Measurements from ENCODE around the gene RBM44. TPM values are rescaled to one million over a fixed set of nuclear protein-coding genes. Genes with fewer than 3 reads are reported as not detected.

Gene RBM44
- total RNA-seq, 1 experiment from 2014 or later = 1.0 TPM

- no peaks in the 10 kb centered on the region for H3K9me3 Mint-ChIP-seq (ENCODE audit: low read depth, unreplicated experiment)
- peaks cover 16% of the 10 kb centered on the region for H3K36me3 Mint-ChIP-seq (ENCODE audit: insufficient read depth, unreplicated experiment)
- CTCF ChIA-PET = no interaction called here
- DNase-seq = no peak
- H3K27me3 Mint-ChIP-seq (ENCODE audit: unreplicated experiment) = no peaks in the 10 kb centered on the region
- intact Hi-C loops (cut with micrococcal nuclease; ENCODE audit: unreplicated experiment) = no loop called here
- no peak for TF ChIP-seq CTCF (IDR thresholded peaks at IDR 0.05; ENCODE audit: unreplicated experiment)
- no peaks in the 10 kb centered on the region for H3K4me1 Mint-ChIP-seq (ENCODE audit: low read depth, unreplicated experiment)
- H3K27ac Mint-ChIP-seq (ENCODE audit: unreplicated experiment) = no peak overlapping the region
- no peak overlapping the region for H3K4me3 Mint-ChIP-seq (ENCODE audit: low read depth, unreplicated experiment)
- no TSS peak for BruUV-seq (replicated peaks)
Observed at GRCh38 chr2:237786936-237787335, 11.6 kb upstream of the RBM44 start.

- BruUV-seq (replicated peaks) = no TSS peak
- H3K27me3 Mint-ChIP-seq (ENCODE audit: unreplicated experiment) = no peaks in the 10 kb centered on the region
- H3K27ac Mint-ChIP-seq (ENCODE audit: unreplicated experiment) = no peak overlapping the region
- no peak for DNase-seq
- TF ChIP-seq CTCF (IDR thresholded peaks at IDR 0.05; ENCODE audit: unreplicated experiment) = no peak
- H3K4me3 Mint-ChIP-seq (ENCODE audit: low read depth, unreplicated experiment) = no peak overlapping the region
- H3K9me3 Mint-ChIP-seq (ENCODE audit: low read depth, unreplicated experiment) = no peaks in the 10 kb centered on the region
- CTCF ChIA-PET = interaction anchor here (0.6 kb wide), 1 partner anchor 25 kb away, joined by 3 read pairs; no protein-coding TSS in a partner anchor
- H3K4me1 Mint-ChIP-seq (ENCODE audit: low read depth, unreplicated experiment) = no peaks in the 10 kb centered on the region
- intact Hi-C loops (cut with micrococcal nuclease; ENCODE audit: unreplicated experiment) = no loop called here
- peaks cover 9% of the 10 kb centered on the region for H3K36me3 Mint-ChIP-seq (ENCODE audit: insufficient read depth, unreplicated experiment)
Observed at GRCh38 chr2:237790353-237790752, 8.2 kb upstream of the RBM44 start.

GRCh38 chr2:237791977-237792727, 6.4 kb upstream of the RBM44 start:
- Mint-ChIP-seq H3K27ac (ENCODE audit: unreplicated experiment) (no peak overlapping the region), H3K4me3 (ENCODE audit: low read depth, unreplicated experiment) (no peak overlapping the region), H3K36me3 (ENCODE audit: insufficient read depth, unreplicated experiment) (peaks cover under 1% of the 10 kb centered on the region), H3K9me3 (ENCODE audit: low read depth, unreplicated experiment) (no peaks in the 10 kb centered on the region), H3K27me3 (ENCODE audit: unreplicated experiment) (no peaks in the 10 kb centered on the region), H3K4me1 (ENCODE audit: low read depth, unreplicated experiment) (no peaks in the 10 kb centered on the region)
- TSS peak; percentile 19 for BruUV-seq (replicated peaks)
- no peak for TF ChIP-seq CTCF (IDR thresholded peaks at IDR 0.05; ENCODE audit: unreplicated experiment)
- peak; percentile 13 for DNase-seq
- intact Hi-C loops (cut with micrococcal nuclease; ENCODE audit: unreplicated experiment) = no loop called here
- CTCF ChIA-PET = interaction anchor here (0.5 kb wide), 1 partner anchor 9 kb away, joined by 3 read pairs; no protein-coding TSS in a partner anchor

- H3K9me3 Mint-ChIP-seq (ENCODE audit: low read depth, unreplicated experiment) = peaks cover 2% of the 10 kb centered on the region
- H3K4me1 Mint-ChIP-seq (ENCODE audit: low read depth, unreplicated experiment) = no peaks in the 10 kb centered on the region
- no TSS peak for BruUV-seq (replicated peaks)
- no peak overlapping the region for H3K4me3 Mint-ChIP-seq (ENCODE audit: low read depth, unreplicated experiment)
- no peak overlapping the region for H3K27ac Mint-ChIP-seq (ENCODE audit: unreplicated experiment)
- intact Hi-C loops (cut with micrococcal nuclease; ENCODE audit: unreplicated experiment) = no loop called here
- no peak for DNase-seq
- no peaks in the 10 kb centered on the region for H3K27me3 Mint-ChIP-seq (ENCODE audit: unreplicated experiment)
- no peak for TF ChIP-seq CTCF (IDR thresholded peaks at IDR 0.05; ENCODE audit: unreplicated experiment)
- CTCF ChIA-PET = no interaction called here
- H3K36me3 Mint-ChIP-seq (ENCODE audit: insufficient read depth, unreplicated experiment) = peaks cover 5% of the 10 kb centered on the region
Observed at GRCh38 chr2:237797253-237797652, 1.3 kb upstream of the RBM44 start.
